ENCODE measurements around the gene PRR30. TPM values are rescaled to one million over a fixed set of nuclear protein-coding genes. Genes with fewer than 3 reads are reported as not detected.

PRR30 gene
- total and polyA plus RNA-seq, 2 of the 4 experiments (the other 2 are of a cell fraction) = not detected

DNA sequence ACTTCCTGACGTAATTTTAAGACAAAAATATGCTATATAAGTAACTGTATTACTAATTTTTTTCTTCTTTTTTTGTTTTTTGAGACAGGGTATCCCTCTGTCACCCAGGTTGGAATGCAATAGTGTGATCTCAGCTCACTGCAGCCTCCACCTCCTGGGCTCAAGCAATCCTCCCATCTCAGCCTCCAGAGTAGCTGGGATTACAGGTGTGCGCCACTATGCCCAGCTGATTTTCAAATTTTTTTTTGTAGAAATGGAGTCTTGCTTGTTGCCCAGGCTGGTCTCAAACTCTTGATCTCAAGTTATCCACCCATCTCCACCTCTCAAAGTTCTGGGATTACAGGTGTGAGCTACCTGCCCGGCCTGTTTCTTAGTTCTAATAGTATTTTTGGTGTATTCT is 39.3 kb upstream of the PRR30 start:
- Histone ChIP-seq H2AK5ac (ENCODE audit: low read depth, low read length) (no peak overlapping the region), H4K20me1 (ENCODE audit: insufficient read depth, low read length) (no peaks in the 10 kb centered on the region), H3K56ac (ENCODE audit: extremely low read depth, insufficient read depth, low read length) (no peak overlapping the region), H3K9me1 (ENCODE audit: insufficient read depth, low read length) (peaks cover 7% of the 10 kb centered on the region; the same call in 1 of the 2 replicates), H3K4me3 (ENCODE audit: insufficient read depth, low read depth, low read length) (no peak overlapping the region), H3K27ac (ENCODE audit: insufficient read depth, low read length) (no peak overlapping the region), H2BK5ac (ENCODE audit: low read depth, low read length, poor library complexity, severe bottlenecking) (no peak overlapping the region), H4K8ac (ENCODE audit: low read depth in 2 of 2, low read length in 2 of 2) (no peak overlapping the region), H2BK15ac (ENCODE audit: low read depth, low read length) (no peak overlapping the region), H2BK20ac (ENCODE audit: low read depth, low read length) (no peak overlapping the region), H3K79me1 (ENCODE audit: low read depth in 1 of 2, low read length in 2 of 2) (no peaks in the 10 kb centered on the region), H2BK120ac (ENCODE audit: low read depth, low read length) (no peak overlapping the region), H3K27me3 (ENCODE audit: control insufficient read depth, insufficient read depth, low read length) (peaks cover 25% of the 10 kb centered on the region), H3K4ac (ENCODE audit: low read depth, low read length) (no peak overlapping the region), H3K14ac (replicated peaks; ENCODE audit: low read depth, low read length) (no peak overlapping the region), H2AFZ (replicated peaks; ENCODE audit: low read length, poor library complexity) (no peak overlapping the region), H3K9me3 (ENCODE audit: control insufficient read depth, insufficient read depth, low read length) (peaks cover under 1% of the 10 kb centered on the region; the same call in 1 of the 2 replicates), H4K5ac (ENCODE audit: low read depth, low read length) (no peak overlapping the region), H2AK9ac (replicated peaks; ENCODE audit: low read depth, low read length, poor library complexity) (no peak overlapping the region), H3K4me2 (ENCODE audit: low read depth, low read length) (no peak overlapping the region), H3K9ac (ENCODE audit: low read depth, low read length) (no peak overlapping the region), H4K91ac (ENCODE audit: insufficient read depth, low read depth, low read length) (no peak overlapping the region), H3K36me3 (ENCODE audit: control insufficient read depth, insufficient read depth, low read length) (no peaks in the 10 kb centered on the region), H3K4me1 (ENCODE audit: control insufficient read depth, insufficient read depth, low read length) (peaks cover 8% of the 10 kb centered on the region), H3K23ac (ENCODE audit: low read depth, low read length) (no peak overlapping the region), H3K18ac (ENCODE audit: low read depth, low read length) (no peak overlapping the region)
- TF ChIP-seq SMC3 (IDR thresholded peaks at IDR 0.05; ENCODE audit: low read depth, low read length) (no peak), RAD21 (IDR thresholded peaks at IDR 0.05; ENCODE audit: low read length) (no peak), FOS (IDR thresholded peaks at IDR 0.05; ENCODE audit: low read depth, low read length) (no peak), NFE2L2 (IDR thresholded peaks at IDR 0.05; ENCODE audit: low read depth, low read length) (no peak), MAZ (IDR thresholded peaks at IDR 0.05; ENCODE audit: borderline replicate concordance, low read depth, low read length) (no peak), MAFK (IDR thresholded peaks at IDR 0.05; ENCODE audit: low read depth, low read length) (no peak), BHLHE40 (IDR thresholded peaks at IDR 0.05; ENCODE audit: low read depth, low read length) (no peak), CHD1 (IDR thresholded peaks at IDR 0.05; ENCODE audit: low read depth, low read length) (no peak)
- TF ChIP-seq, protein P1, sequence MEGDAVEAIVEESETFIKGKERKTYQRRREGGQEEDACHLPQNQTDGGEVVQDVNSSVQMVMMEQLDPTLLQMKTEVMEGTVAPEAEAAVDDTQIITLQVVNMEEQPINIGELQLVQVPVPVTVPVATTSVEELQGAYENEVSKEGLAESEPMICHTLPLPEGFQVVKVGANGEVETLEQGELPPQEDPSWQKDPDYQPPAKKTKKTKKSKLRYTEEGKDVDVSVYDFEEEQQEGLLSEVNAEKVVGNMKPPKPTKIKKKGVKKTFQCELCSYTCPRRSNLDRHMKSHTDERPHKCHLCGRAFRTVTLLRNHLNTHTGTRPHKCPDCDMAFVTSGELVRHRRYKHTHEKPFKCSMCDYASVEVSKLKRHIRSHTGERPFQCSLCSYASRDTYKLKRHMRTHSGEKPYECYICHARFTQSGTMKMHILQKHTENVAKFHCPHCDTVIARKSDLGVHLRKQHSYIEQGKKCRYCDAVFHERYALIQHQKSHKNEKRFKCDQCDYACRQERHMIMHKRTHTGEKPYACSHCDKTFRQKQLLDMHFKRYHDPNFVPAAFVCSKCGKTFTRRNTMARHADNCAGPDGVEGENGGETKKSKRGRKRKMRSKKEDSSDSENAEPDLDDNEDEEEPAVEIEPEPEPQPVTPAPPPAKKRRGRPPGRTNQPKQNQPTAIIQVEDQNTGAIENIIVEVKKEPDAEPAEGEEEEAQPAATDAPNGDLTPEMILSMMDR (conservative IDR thresholded peaks at IDR 0.05; ENCODE audit: low read depth, low read length) = no peak
- WGBS, 2 experiments (ENCODE audit: extremely low coverage in 2 of 2, insufficient read length in 1 of 2) = no CpG with 5 or more reads among the region's 3 CpGs
- intact Hi-C loops (cut with micrococcal nuclease) (no loop called here), in situ Hi-C loops (cut with MboI; ENCODE audit: low sequenced_read_pairs) (no loop called here), dilution Hi-C loops (cut with HindIII; ENCODE audit: low sequenced_read_pairs, unreplicated experiment) (no loop called here)
- ChIA-PET CTCF (interaction anchor here (0.6 kb wide), 1 partner anchor 125 kb away, joined by 6 read pairs; no protein-coding TSS in a partner anchor), POLR2A (ENCODE audit: unreplicated experiment) (no interaction called here)
- ATAC-seq (ENCODE audit: low read depth) (no peak), DNase-seq (no peak)
- no TSS peak for BruUV-seq (replicated peaks)

Data from IMR-90 (cell line).